HL-60 (cell line): Measurements from ENCODE around the gene CYREN.

Experiments
- DNase-seq, 2 experiments: peaks; one replicate each; pipeline ENCODE4 v3.0.0-alpha.2; 2010 to 2020; ENCODE audit warnings: low read depth in 1 of 2, low spot score in 1 of 2
- H3K27ac ChIP-seq: fragments of 250-450 bp; sonication (Bioruptor Pico); replicated peaks from 2 replicates; pipeline ENCODE4 v1.5.1; 2020; ENCODE audit warnings: mild to moderate bottlenecking, moderate library complexity
- H3K27me3 ChIP-seq: fragments of 250-450 bp; sonication (Bioruptor Pico); 2 replicates; pipeline ENCODE4 v1.5.1; 2021; ENCODE audit warnings: mild to moderate bottlenecking, moderate library complexity; ENCODE audit not compliant: insufficient read depth, poor library complexity, severe bottlenecking
- H3K4me3 ChIP-seq: replicated peaks from 2 replicates; pipeline ENCODE4 v1.5.1; 2011; ENCODE audit warnings: mild to moderate bottlenecking, control low read depth, low read length; ENCODE audit not compliant: insufficient read depth
- GABPA ChIP-seq: IDR thresholded peaks from 2 replicates; pipeline ENCODE4 v1.6.1; 2012; ENCODE audit warnings: low read depth
- POLR2AphosphoS5 ChIP-seq: IDR thresholded peaks from 2 replicates; pipeline ENCODE4 v1.6.1; 2012; ENCODE audit warnings: low read depth
- SPI1 ChIP-seq: IDR thresholded peaks from 2 replicates; pipeline ENCODE4 v1.6.1; 2012; ENCODE audit warnings: low read depth, mild to moderate bottlenecking, borderline replicate concordance
- TF ChIP-seq, protein P1 (sequence below): IDR thresholded peaks from 2 replicates; pipeline ENCODE4 v1.6.1; 2012; ENCODE audit warnings: low read depth; ENCODE audit not compliant: insufficient replicate concordance
- TF ChIP-seq, protein P2 (sequence below): IDR thresholded peaks from one replicate; pipeline ENCODE4 v1.5.1; 2011; ENCODE audit warnings: low read length, control low read depth, inconsistent platforms; ENCODE audit not compliant: insufficient read depth

CYREN gene

DNA sequence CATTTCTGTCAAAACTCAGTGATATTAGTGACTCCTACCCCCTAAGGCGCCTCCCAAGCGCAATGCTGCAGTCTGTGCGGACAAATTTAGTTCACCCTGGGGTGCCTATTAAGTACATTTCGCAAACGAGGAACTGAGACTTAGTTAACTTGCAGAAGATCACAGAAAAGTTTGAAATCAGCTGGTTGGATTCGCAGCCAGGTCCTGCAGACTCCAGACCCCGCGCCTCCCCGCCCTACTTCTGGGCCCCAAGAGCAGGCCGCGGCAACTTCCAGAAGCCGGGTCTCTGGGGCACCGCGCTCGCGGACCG lies 588 bp downstream of the CYREN start:
- Histone ChIP-seq H3K27me3 (no peaks in the 10 kb centered on the region), H3K4me3 (peak overlapping the region; percentile 76), H3K27ac (peak overlapping the region; percentile 99)
- TF ChIP-seq, protein P1, sequence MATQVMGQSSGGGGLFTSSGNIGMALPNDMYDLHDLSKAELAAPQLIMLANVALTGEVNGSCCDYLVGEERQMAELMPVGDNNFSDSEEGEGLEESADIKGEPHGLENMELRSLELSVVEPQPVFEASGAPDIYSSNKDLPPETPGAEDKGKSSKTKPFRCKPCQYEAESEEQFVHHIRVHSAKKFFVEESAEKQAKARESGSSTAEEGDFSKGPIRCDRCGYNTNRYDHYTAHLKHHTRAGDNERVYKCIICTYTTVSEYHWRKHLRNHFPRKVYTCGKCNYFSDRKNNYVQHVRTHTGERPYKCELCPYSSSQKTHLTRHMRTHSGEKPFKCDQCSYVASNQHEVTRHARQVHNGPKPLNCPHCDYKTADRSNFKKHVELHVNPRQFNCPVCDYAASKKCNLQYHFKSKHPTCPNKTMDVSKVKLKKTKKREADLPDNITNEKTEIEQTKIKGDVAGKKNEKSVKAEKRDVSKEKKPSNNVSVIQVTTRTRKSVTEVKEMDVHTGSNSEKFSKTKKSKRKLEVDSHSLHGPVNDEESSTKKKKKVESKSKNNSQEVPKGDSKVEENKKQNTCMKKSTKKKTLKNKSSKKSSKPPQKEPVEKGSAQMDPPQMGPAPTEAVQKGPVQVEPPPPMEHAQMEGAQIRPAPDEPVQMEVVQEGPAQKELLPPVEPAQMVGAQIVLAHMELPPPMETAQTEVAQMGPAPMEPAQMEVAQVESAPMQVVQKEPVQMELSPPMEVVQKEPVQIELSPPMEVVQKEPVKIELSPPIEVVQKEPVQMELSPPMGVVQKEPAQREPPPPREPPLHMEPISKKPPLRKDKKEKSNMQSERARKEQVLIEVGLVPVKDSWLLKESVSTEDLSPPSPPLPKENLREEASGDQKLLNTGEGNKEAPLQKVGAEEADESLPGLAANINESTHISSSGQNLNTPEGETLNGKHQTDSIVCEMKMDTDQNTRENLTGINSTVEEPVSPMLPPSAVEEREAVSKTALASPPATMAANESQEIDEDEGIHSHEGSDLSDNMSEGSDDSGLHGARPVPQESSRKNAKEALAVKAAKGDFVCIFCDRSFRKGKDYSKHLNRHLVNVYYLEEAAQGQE: no peak
- peak; percentile 17; the same call in 1 of the 2 replicates for TF ChIP-seq SPI1
- DNase-seq: peak; percentile 36 to 50

DNA sequence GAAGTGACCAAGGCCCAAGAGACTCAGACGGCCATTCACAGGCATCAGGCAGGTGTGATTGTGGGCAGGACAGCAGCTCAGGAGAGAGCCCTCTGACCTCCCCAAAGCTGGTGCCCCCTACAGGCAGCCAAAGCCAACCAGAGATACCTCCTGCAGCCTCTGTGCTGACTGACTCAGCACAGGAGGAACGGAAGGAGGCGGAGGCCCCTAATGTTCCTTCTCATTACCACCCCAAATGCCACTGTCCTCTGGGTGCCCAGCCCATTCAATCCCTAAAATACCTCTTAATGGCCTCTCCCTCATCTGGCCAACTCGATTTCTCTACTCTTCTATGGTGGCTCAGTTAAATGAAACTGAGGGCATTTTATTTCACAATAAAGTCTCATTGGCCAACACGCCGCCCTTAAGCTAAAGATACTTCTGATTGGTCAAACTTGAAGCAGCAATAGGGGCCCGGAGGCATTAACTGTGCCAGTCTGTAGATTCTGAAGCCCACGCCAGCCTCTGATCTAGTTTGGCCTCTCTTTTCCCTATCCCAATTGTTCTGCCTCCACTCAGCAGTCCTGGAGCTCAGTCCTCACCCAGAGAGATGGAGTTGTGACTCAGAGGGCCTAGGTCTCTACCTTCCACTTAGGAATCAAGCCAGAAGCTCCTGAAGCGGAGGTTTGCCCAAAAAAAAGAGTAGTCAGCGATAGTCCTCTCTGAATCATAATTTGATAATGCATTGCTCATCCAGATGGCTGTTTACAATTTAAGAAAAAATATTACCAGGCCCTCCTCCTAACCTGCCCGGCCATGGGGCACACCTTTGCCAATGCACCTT lies 1.2 kb downstream of the CYREN start:
- DNase-seq: peak; percentile 48 to 77
- TF ChIP-seq, protein P2, sequence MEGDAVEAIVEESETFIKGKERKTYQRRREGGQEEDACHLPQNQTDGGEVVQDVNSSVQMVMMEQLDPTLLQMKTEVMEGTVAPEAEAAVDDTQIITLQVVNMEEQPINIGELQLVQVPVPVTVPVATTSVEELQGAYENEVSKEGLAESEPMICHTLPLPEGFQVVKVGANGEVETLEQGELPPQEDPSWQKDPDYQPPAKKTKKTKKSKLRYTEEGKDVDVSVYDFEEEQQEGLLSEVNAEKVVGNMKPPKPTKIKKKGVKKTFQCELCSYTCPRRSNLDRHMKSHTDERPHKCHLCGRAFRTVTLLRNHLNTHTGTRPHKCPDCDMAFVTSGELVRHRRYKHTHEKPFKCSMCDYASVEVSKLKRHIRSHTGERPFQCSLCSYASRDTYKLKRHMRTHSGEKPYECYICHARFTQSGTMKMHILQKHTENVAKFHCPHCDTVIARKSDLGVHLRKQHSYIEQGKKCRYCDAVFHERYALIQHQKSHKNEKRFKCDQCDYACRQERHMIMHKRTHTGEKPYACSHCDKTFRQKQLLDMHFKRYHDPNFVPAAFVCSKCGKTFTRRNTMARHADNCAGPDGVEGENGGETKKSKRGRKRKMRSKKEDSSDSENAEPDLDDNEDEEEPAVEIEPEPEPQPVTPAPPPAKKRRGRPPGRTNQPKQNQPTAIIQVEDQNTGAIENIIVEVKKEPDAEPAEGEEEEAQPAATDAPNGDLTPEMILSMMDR: peak; percentile 20
- no peak for TF ChIP-seq GABPA
- TF ChIP-seq POLR2AphosphoS5: peak; percentile 32; the same call in 1 of the 2 replicates
- TF ChIP-seq, protein P1: no peak
- TF ChIP-seq SPI1: no peak
- peak overlapping the region; percentile 76 for H3K4me3 ChIP-seq
- H3K27ac ChIP-seq: peak overlapping the region; percentile 99
- H3K27me3 ChIP-seq: no peaks in the 10 kb centered on the region

- no peak overlapping the region for H3K4me3 ChIP-seq
- H3K27ac ChIP-seq: peak overlapping the region; percentile 99
- DNase-seq: no peak
- no peaks in the 10 kb centered on the region for H3K27me3 ChIP-seq
- TF ChIP-seq GABPA (no peak), SPI1 (no peak), POLR2AphosphoS5 (no peak)
- TF ChIP-seq, protein P1: no peak
- TF ChIP-seq, protein P2: no peak
Observed at GRCh38 chr7:135168489-135169140, 1.9 kb downstream of the CYREN start.
